ENCODE data around the gene TDP1. TPM values are rescaled to one million over a fixed set of nuclear protein-coding genes. Genes with fewer than 3 reads are reported as not detected.

TDP1 gene
- total and polyA plus RNA-seq, 2 of the 4 experiments (the other 2 are of a cell fraction) = 23.3 to 53.1 TPM

- H2BK5ac ChIP-seq (ENCODE audit: low read depth, low read length, poor library complexity, severe bottlenecking) = no peak overlapping the region
- H2BK20ac ChIP-seq (ENCODE audit: low read depth, low read length) = no peak overlapping the region
- peak overlapping the region; percentile 74 for H3K4me3 ChIP-seq (ENCODE audit: insufficient read depth, low read depth, low read length)
- no peak overlapping the region for H3K27ac ChIP-seq (ENCODE audit: insufficient read depth, low read length)
- no peak overlapping the region for H3K14ac ChIP-seq (replicated peaks; ENCODE audit: low read depth, low read length)
- no peak overlapping the region for H4K91ac ChIP-seq (ENCODE audit: insufficient read depth, low read depth, low read length)
- no peak overlapping the region for H3K23ac ChIP-seq (ENCODE audit: low read depth, low read length)
- H2AK9ac ChIP-seq (replicated peaks; ENCODE audit: low read depth, low read length, poor library complexity) = peak overlapping the region; percentile 50
- ChIA-PET POLR2A (ENCODE audit: unreplicated experiment) (no interaction called here), CTCF (no interaction called here)
- no peak overlapping the region for H2BK15ac ChIP-seq (ENCODE audit: low read depth, low read length)
- no peak overlapping the region for H2AK5ac ChIP-seq (ENCODE audit: low read depth, low read length)
- H3K9me3 ChIP-seq (ENCODE audit: control insufficient read depth, insufficient read depth, low read length) = 0 out of 2 replicates have a peak, but pooled peaks cover 2% of the 10 kb centered on the region
- no peak overlapping the region for H3K4ac ChIP-seq (ENCODE audit: low read depth, low read length)
- intact Hi-C loops (cut with micrococcal nuclease) = loop anchor here (1.0 kb wide), 1 partner anchor 88 kb away; no protein-coding TSS in a partner anchor
- no peak overlapping the region for H3K9ac ChIP-seq (ENCODE audit: low read depth, low read length)
- H3K9me1 ChIP-seq (ENCODE audit: insufficient read depth, low read length) = no peaks in the 10 kb centered on the region
- no peak overlapping the region for H4K5ac ChIP-seq (ENCODE audit: low read depth, low read length)
- in situ Hi-C loops (cut with MboI; ENCODE audit: low sequenced_read_pairs) = no loop called here
- DNase-seq (no peak), ATAC-seq (ENCODE audit: low read depth) (no peak)
- H3K79me1 ChIP-seq (ENCODE audit: low read depth in 1 of 2, low read length in 2 of 2) = no peaks in the 10 kb centered on the region
- peaks cover 4% of the 10 kb centered on the region; the same call in 1 of the 2 replicates for H3K4me1 ChIP-seq (ENCODE audit: control insufficient read depth, insufficient read depth, low read length)
- no peaks in the 10 kb centered on the region for H3K36me3 ChIP-seq (ENCODE audit: control insufficient read depth, insufficient read depth, low read length)
- H3K56ac ChIP-seq (ENCODE audit: extremely low read depth, insufficient read depth, low read length) = no peak overlapping the region
- no peak overlapping the region for H2BK120ac ChIP-seq (ENCODE audit: low read depth, low read length)
- WGBS, 2 experiments (ENCODE audit: extremely low coverage in 2 of 2, insufficient read length in 1 of 2) = 0% methylated on average over 21 of the region's 60 CpGs; no CpG with 5 or more reads in 1 of the 2 experiments
- no TSS peak for BruUV-seq (replicated peaks)
- H4K8ac ChIP-seq (ENCODE audit: low read depth in 2 of 2, low read length in 2 of 2) = no peak overlapping the region
- no peak for TF ChIP-seq MXI1 (IDR thresholded peaks at IDR 0.05; ENCODE audit: borderline replicate concordance, low read depth, low read length)
- TF ChIP-seq FOS (IDR thresholded peaks at IDR 0.05; ENCODE audit: low read depth, low read length) = no peak
- TF ChIP-seq BHLHE40 (IDR thresholded peaks at IDR 0.05; ENCODE audit: low read depth, low read length) = no peak
- no peak for TF ChIP-seq CTCF (conservative IDR thresholded peaks at IDR 0.05; ENCODE audit: low read depth, low read length)
- TF ChIP-seq RFX5 (IDR thresholded peaks at IDR 0.05; ENCODE audit: low read depth, low read length) = no peak
- TF ChIP-seq USF2 (IDR thresholded peaks at IDR 0.05; ENCODE audit: low read depth, low read length) = no peak
- no peak for TF ChIP-seq CEBPB (IDR thresholded peaks at IDR 0.05; ENCODE audit: low read depth, low read length)
- TF ChIP-seq POLR2A (IDR thresholded peaks at IDR 0.05; ENCODE audit: low read depth, low read length) = no peak
- no peak for TF ChIP-seq ELK1 (IDR thresholded peaks at IDR 0.05; ENCODE audit: borderline replicate concordance, low read depth, low read length)
- TF ChIP-seq RAD21 (IDR thresholded peaks at IDR 0.05; ENCODE audit: low read length) = no peak
- no peak for TF ChIP-seq RCOR1 (IDR thresholded peaks at IDR 0.05; ENCODE audit: insufficient replicate concordance, low read length)
- no peak for TF ChIP-seq MAZ (IDR thresholded peaks at IDR 0.05; ENCODE audit: borderline replicate concordance, low read depth, low read length)
- TF ChIP-seq CHD1 (IDR thresholded peaks at IDR 0.05; ENCODE audit: low read depth, low read length) = no peak
- no peak for TF ChIP-seq SMC3 (IDR thresholded peaks at IDR 0.05; ENCODE audit: low read depth, low read length)
- TF ChIP-seq MAFK (IDR thresholded peaks at IDR 0.05; ENCODE audit: low read depth, low read length) = no peak
- no peak for TF ChIP-seq NFE2L2 (IDR thresholded peaks at IDR 0.05; ENCODE audit: low read depth, low read length)
- no peak overlapping the region for H3K18ac ChIP-seq (ENCODE audit: low read depth, low read length)
- H3K4me2 ChIP-seq (ENCODE audit: low read depth, low read length) = peak overlapping the region; percentile 95
- H2AFZ ChIP-seq (replicated peaks; ENCODE audit: low read length, poor library complexity) = peak overlapping the region; percentile 86
- H4K20me1 ChIP-seq (ENCODE audit: insufficient read depth, low read length) = no peaks in the 10 kb centered on the region
- peaks cover 64% of the 10 kb centered on the region for H3K27me3 ChIP-seq (ENCODE audit: control insufficient read depth, insufficient read depth, low read length)
- dilution Hi-C loops (cut with HindIII; ENCODE audit: low sequenced_read_pairs, unreplicated experiment) = no loop called here
These were observed 105.4 kb downstream of the TDP1 start for GRCh38 chr14:90060965-90061684.
